Ovary (tissue), 9 donors: Measurements from ENCODE around the gene TPK1. TPM values are rescaled to one million over a fixed set of nuclear protein-coding genes. Genes with fewer than 3 reads are reported as not detected.

ENCODE experiments used
- DNase-seq, 5 donors: peaks; one replicate each; pipeline ENCODE4 v3.0.0-alpha.2; 2019 to 2020
- H3K27ac ChIP-seq, 2 donors: fragments of 200-600 bp; one replicate each; pipeline versions ENCODE4 v1.5.1 to v1.8.0; 2019 to 2022
- H3K27me3 ChIP-seq: fragments of 200-600 bp; one replicate; pipeline ENCODE4 v1.8.0; 2022
- H3K36me3 ChIP-seq: fragments of 200-600 bp; sonication (generic); one replicate; pipeline ENCODE4 v1.5.1; 2019
- H3K4me1 ChIP-seq: one replicate; pipeline ENCODE4 v1.8.1; 2013; ENCODE audit warnings: mild to moderate bottlenecking, moderate library complexity; ENCODE audit not compliant: insufficient read depth
- H3K4me3 ChIP-seq: fragments of 200-600 bp; sonication (generic); one replicate; pipeline ENCODE4 v1.5.1; 2017
- H3K9me3 ChIP-seq, 2 donors: fragments of 200-600 bp in 1 of 2; sonication (generic) in 1 of 2; one replicate each; pipeline versions ENCODE4 v1.5.1 to v1.8.1; 2013 to 2019; ENCODE audit warnings: mild to moderate bottlenecking in 1 of 2, moderate library complexity in 1 of 2
- EP300 ChIP-seq: sonication (generic); formaldehyde crosslinking; IDR thresholded peaks from one replicate; pipeline ENCODE4 v1.6.1; 2017; ENCODE audit warnings: antibody characterized with exemption
- POLR2A ChIP-seq: fragments of 450-650 bp; IDR thresholded peaks from one replicate; pipeline ENCODE4 v1.6.1; 2017; ENCODE audit warnings: antibody characterized with exemption, mild to moderate bottlenecking, moderate library complexity
- WGBS, 3 donors: extraction: QIAGEN DNeasy Blood & Tissue Kit in 1 of 3; methylation state at CpG; one replicate each; pipeline versions ENCODE4 v1.1.5 to v1.1.7; 2013 to 2017; 5-methylcytosine and 5-hydroxymethylcytosine counted together
- intact Hi-C, 4 donors: fragments of 100-400 bp; cut with DNase I; formaldehyde crosslinking; loops; one replicate each; pipeline versions ENCODE4 v1.11.0 to v1.15.1; 2022 to 2023
- polyA plus RNA-seq, 2 donors: library from polyadenylated mRNA; stranded (reverse); fragments of 200-250 nt in 1 of 2; fragments of 350-450 nt in 1 of 2; fragmentation: Illumina TruSeq in 1 of 2; extraction: RNeasy Lipid Tissue Mini Kit (QIAGEN cat#74804) in 1 of 2; gene quantifications; one replicate each; pipeline ENCODE4 v1.2.3, GENCODE V29; 2013 to 2014
- total RNA-seq, 7 donors: library from RNA; depleted of rRNA in 2 of 7; stranded (reverse); fragments of >200 nt in 2 of 7; fragmentation: NEBNext Ultra II Directional in 3 of 7; extraction: Animal tissue kit (Norgen Biotek cat#: 25700) in 3 of 7; gene quantifications; one replicate each; pipeline versions ENCODE4 v1.1.0 to v1.2.4, GENCODE V29; 2016 to 2023
- TF ChIP-seq, protein P1 (sequence below), 3 donors: fragments of 450-650 bp in 2 of 3; fragments of 200-600 bp in 1 of 3; IDR thresholded peaks; one replicate each; pipeline versions ENCODE4 v1.5.1 to v1.8.0; 2016 to 2022; ENCODE audit warnings: antibody characterized with exemption in 3 of 3, mild to moderate bottlenecking in 1 of 3
- donor health status: DM: no; HTN: no; CAD: no; lungs with moderate emphysema.
- donor health status: DM: no; HTN: no; CAD: no.
- donor health status: Bipolar disorder and iron deficiency.
- donor health status: DM: yes; HTN: yes; CAD: no.
- donor health status: DM: no; HTN: no; CAD: no.
- donor health status: DM: yes; HTN: yes; CAD: no.

The TPK1 gene
- total and polyA plus RNA-seq, 9 donors: 3.2 to 13.1 (median 4.6) TPM

DNA sequence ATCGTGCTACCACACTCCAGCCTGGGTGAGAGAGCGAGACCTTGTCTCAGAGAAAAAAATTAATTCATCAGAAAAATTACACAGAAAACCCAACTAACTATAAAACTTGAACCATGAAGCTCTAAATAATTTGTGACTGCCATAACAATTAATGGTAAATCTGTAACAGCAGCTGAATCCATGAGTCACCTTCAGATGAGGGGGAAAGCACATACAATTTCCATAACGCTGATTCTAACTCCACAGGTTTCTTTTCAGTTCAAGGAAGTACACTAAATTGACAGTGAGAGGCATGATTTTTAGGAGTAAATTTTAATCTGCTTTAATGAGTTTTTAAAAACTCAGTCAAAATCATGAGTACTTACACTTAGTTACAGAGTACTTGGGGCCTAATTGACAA lies 312.2 kb downstream of the TPK1 start:
- Histone ChIP-seq H3K4me3 (no peak overlapping the region), H3K4me1 (no peaks in the 10 kb centered on the region), H3K27me3 (no peaks in the 10 kb centered on the region), H3K27ac (no peak overlapping the region), H3K36me3 (no peaks in the 10 kb centered on the region), H3K9me3 (no peaks in the 10 kb centered on the region)
- intact Hi-C loops: no loop called here
- TF ChIP-seq EP300: no peak
- DNase-seq: no peak
- WGBS, 3 donors: 90 to 94% (median 94%) methylated on average over 3 of the region's 3 CpGs

DNA sequence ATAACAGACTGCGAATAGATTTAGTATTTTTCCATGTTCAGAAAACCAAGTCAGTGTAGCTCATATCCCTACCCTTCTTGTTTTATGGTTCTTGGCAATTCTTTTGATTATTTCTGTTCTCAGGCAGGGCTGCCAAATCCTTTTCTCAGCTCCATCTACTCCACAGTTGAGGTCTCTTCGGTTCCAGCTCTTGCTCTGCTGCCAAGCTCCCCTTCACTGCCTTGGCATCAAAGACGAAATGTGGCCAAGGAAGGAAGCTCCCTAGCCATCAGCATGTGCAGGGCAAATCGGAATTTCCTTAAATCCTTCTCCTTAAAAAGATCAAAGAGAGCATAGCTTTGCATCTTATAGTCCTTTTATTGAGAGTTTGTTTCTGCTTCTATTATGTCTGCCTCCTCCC lies 315.9 kb downstream of the TPK1 start:
- Histone ChIP-seq H3K27ac (no peak overlapping the region), H3K9me3 (no peaks in the 10 kb centered on the region), H3K36me3 (no peaks in the 10 kb centered on the region), H3K4me3 (no peak overlapping the region), H3K27me3 (no peaks in the 10 kb centered on the region), H3K4me1 (no peaks in the 10 kb centered on the region)
- DNase-seq: no peak
- TF ChIP-seq POLR2A: no peak
- TF ChIP-seq, protein P1, sequence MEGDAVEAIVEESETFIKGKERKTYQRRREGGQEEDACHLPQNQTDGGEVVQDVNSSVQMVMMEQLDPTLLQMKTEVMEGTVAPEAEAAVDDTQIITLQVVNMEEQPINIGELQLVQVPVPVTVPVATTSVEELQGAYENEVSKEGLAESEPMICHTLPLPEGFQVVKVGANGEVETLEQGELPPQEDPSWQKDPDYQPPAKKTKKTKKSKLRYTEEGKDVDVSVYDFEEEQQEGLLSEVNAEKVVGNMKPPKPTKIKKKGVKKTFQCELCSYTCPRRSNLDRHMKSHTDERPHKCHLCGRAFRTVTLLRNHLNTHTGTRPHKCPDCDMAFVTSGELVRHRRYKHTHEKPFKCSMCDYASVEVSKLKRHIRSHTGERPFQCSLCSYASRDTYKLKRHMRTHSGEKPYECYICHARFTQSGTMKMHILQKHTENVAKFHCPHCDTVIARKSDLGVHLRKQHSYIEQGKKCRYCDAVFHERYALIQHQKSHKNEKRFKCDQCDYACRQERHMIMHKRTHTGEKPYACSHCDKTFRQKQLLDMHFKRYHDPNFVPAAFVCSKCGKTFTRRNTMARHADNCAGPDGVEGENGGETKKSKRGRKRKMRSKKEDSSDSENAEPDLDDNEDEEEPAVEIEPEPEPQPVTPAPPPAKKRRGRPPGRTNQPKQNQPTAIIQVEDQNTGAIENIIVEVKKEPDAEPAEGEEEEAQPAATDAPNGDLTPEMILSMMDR (IDR thresholded peaks at IDR 0.05): no peak
- TF ChIP-seq EP300: no peak
- intact Hi-C loops: no loop called here
- WGBS, 3 donors: 38 to 53% (median 52%) methylated on average over 4 of the region's 4 CpGs

DNA sequence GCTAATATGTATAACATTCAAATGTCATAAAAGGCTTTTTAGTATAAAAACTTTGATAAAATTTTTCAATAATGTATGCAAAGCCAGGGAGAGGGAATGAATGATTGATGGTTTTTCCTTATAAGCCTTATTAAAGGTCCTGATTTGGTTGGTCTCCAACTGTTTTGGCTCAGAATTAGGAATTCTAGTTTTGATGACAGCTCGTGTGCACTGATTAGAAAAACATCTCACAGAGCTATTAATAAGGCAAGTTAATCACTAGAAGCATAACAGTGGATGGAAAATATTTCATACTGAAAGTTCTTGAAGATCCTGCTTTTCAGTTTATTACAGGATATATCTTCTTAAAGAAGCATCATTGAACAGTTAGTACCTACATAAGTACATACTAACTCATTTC lies 317.5 kb downstream of the TPK1 start:
- no peaks in the 10 kb centered on the region for H3K4me1 ChIP-seq
- H3K4me3 ChIP-seq: no peak overlapping the region
- no peaks in the 10 kb centered on the region for H3K36me3 ChIP-seq
- H3K27me3 ChIP-seq: no peaks in the 10 kb centered on the region
- H3K9me3 ChIP-seq: no peaks in the 10 kb centered on the region
- intact Hi-C loops: no loop called here
- 16 to 21% (median 17%) methylated on average over 1 of the region's 1 CpG for WGBS, 3 donors
- no peak overlapping the region for H3K27ac ChIP-seq
- TF ChIP-seq POLR2A (no peak), EP300 (no peak)
- TF ChIP-seq, protein P1 (IDR thresholded peaks at IDR 0.05): no peak
- no peak for DNase-seq

- 56 to 65% (median 62%) methylated on average over 3 of the region's 3 CpGs for WGBS, 3 donors
- TF ChIP-seq POLR2A: no peak
- Histone ChIP-seq H3K4me3 (no peak overlapping the region), H3K9me3 (no peaks in the 10 kb centered on the region), H3K27ac (no peak overlapping the region), H3K4me1 (no peaks in the 10 kb centered on the region), H3K27me3 (no peaks in the 10 kb centered on the region), H3K36me3 (no peaks in the 10 kb centered on the region)
- intact Hi-C loops: no loop called here
- no peak for DNase-seq
Measured at GRCh38 chr7:144517749-144518148, 318.1 kb downstream of the TPK1 start.

DNA sequence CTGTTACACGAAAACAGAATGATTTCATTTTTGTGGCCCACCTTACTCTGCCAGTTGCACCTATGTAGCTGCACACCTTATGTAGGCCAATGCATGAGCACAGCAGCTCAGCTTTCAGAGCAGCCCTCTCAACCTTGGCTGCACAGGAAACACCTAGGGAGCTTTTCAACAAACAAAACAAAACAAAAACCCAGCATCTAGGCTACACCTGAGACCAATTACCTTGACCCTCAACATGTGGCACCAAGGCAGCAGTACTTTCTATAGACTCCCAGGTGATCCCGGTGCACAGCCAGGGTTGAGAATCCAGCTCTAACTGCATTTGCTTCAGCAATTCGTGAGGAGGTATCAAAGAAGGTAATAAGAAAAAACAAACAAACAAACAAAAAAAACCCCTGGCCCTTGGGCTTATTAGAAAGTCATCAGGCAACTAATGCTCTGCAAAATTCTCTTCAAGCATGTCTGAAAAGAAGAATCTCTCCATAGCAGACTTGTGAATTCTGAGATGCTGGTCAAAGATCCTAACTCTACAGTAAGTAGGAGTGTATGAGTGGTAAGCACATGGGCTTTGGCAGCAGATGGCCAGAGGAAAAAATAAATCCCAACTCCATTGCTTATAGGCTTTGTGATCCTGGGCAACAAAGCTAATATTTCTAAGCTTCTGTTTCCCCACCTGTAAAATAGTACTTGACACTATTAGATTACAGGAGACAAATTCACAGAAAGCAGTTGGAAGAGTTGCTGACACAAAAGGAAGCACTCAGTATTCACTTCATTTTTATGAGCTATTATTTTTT lies 318.9 kb downstream of the TPK1 start:
- TF ChIP-seq, protein P1 (IDR thresholded peaks at IDR 0.05): no peak
- TF ChIP-seq POLR2A (no peak), EP300 (no peak)
- no peaks in the 10 kb centered on the region for H3K36me3 ChIP-seq
- H3K27me3 ChIP-seq: no peaks in the 10 kb centered on the region
- H3K4me1 ChIP-seq: no peaks in the 10 kb centered on the region
- H3K9me3 ChIP-seq: no peaks in the 10 kb centered on the region
- no peak overlapping the region for H3K4me3 ChIP-seq
- intact Hi-C loops: no loop called here
- 89 to 92% (median 91%) methylated on average over 3 of the region's 3 CpGs for WGBS, 3 donors
- DNase-seq: no peak
- H3K27ac ChIP-seq: no peak overlapping the region
